NCI-H2107 treated with DMSO at 0.1 percent for 48 hours (cell line): ENCODE data around the gene RAD51B.

Source experiments
- DNase-seq: peaks from one replicate; lab custom pipeline; 2025; ENCODE audit not compliant: unreplicated experiment; lab: John Stamatoyannopoulos, UW

RAD51B gene

DNA sequence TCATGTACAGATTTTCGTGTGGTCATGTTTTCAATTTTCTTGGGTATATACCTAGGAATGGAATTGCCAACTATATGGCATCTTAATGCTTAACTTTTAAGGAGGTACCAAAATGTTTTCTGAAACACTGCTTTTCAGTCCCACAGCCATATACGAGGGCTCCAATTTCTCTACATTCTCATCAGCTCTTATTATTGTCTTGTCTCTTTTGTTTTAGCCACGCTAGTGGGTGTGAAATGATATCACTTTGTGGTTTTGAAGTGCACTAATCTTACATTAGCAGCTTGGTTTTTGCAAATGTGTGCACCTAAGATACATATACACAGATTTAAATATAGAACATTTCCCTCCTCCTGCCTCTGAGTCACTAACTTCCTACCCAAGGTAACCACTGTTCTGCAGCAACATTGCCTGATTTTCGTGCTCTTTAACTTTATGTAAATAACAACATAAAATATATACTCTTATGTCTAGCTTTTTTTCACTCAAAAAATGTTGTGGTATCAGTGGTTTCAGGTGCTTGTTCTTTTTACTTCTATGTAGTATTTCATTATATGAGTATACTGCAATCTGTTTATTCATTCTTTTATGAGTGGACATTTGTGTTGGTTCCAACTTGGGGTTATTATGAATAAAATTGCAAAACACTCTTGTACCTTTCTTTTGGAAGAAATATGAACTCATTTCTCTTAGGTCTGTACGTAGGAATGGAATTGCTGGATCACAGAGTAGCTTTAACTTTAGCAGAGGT is 900.2 kb downstream of the RAD51B start:
- DNase-seq, result no peak

DNA sequence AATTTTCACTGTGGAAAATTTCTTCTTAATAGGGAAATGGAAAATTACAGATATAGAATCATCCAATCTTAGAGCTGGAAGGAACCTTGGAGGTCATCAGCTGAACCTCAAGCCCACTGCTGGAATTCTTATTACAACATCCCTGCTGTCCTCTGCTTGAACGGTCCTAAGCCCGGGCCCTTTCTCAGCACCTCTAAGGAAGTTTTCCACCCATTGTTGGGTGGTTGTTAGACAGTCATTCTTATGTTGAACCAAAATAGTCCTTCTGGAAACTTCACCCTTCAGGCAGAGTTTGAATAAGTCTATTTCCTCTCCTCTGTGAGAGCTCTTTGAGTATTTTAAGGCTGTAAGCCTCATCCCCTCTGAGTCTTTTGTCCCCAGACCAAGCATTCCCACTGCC is 902.6 kb downstream of the RAD51B start:
- no peak for DNase-seq

DNA sequence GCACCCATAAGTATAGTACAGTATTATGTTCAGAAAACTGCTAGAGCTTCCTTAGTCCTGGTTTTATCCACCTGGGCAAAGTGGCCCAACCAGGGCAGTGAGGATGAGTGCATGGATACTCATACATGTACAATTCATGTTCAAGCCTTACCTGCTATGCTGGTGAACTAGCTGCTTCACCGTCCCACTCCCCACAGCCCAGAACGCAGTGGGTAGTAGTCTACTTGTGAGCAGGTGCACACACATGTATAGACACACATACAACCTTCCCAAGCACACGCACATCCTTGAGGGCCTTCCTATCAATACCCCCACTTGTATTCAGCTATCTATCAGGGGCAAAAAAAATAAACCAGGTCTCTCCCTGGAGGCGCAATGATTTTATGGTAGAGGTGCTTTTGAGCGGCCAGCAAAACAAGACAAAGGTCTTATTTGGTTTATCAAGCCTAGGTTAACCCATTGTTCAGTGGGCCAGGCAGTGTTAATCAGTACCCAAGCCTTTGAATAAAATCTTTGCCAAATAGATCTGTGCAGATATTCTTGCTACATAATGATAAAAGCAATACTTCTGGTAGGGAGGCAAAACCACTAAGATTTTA is 903.5 kb downstream of the RAD51B start:
- DNase-seq, result no peak

DNA sequence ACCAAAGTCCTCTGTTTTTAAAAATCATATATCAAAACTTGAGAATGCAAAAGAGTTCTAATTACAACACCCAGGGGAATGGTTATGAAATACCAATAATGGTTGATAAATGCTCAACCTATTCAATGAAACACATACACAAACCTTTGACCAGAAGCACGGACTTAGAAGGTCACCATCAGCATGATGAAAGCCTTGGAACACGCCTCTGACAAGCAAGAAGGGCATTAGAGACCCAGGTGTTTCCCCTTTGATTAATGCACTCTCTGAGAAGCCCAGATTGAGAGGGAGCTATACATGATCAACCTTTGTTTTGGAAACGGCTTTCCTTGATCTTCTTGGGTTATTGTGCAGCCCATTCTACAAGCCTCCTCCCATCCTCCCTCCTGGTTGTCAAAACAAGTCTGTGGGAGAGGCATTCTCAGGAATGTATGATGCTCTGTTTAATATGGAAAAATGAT is 904.3 kb downstream of the RAD51B start:
- DNase-seq, result no peak

DNA sequence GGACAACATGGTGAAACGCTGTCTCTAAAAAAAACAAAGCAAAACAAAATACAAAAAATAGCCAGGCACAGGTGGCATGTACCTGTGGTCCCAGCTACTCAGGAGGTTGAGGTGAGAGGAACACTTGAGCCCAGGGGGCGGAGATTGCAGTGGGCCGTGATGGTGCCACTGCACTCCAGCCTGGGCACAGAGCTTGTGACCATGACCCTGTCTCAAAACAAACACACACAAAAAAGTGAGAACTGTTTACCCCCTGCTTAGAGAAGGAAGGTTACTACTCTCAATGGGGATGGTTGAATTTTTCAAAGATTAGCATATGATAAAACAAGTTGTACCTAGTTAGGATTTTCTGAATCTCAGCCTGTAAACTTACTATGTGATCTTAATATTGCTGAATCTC is 905.3 kb downstream of the RAD51B start:
- no peak for DNase-seq

DNA sequence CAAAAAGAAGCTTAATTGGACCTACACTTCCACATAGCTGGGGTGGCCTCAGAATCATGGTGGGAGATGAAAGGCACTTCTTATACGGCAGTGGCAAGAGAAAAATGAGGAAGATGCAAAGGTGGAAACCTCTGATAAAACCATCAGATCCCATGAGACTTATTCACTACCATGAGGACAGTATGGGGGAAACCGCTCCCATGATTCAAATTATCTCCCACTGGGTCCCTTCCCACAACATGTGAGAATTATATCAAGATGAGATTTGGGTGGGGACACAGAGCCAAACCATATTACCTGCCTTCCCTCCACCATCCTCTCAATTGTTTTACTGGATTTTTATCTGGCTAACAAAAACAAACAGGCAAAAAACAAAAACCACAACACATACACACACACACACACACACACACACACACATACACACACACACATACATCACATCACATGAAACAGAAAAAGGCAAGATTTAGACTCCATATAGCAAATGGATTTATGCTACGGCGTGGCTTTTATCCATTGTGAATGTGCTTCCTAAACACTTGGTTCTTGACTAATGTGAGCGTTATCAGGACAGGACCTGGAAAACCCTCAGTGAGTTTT is 906.6 kb downstream of the RAD51B start:
- DNase-seq, result no peak

DNA sequence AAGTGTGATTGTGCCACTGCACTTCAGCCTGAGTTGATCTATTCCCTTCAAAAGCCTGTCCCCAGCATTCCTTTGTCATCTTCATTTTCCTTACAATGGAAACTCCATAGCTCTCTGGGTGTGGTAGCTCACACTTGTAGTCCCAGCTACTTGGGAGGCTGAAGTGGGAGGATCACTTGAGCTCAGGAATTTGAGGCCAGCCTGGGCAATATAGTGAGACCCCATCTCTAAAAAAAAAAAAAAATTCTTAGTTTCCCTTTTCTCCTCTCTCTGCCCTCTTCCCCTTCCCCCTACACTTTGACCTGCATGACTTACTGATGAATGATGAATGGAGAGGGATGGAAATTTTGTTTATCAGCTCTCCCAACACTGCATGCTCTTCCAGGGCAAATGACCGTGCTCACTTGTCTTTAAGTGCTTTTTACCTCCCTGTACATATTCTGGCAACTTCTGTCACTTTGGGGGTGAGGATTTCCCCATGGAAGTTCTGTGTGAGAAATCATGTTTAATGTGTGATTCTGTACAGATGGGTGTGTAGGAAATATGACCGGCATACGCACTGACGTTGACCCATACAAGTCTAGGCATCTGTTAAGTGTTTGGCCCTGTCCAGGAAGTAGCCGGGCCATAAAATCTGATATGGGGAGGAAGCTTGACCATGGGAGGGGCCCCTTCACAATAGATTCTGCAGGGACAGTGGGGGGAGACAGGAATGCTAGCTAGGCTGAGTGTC is 907.9 kb downstream of the RAD51B start:
- no peak for DNase-seq

DNA sequence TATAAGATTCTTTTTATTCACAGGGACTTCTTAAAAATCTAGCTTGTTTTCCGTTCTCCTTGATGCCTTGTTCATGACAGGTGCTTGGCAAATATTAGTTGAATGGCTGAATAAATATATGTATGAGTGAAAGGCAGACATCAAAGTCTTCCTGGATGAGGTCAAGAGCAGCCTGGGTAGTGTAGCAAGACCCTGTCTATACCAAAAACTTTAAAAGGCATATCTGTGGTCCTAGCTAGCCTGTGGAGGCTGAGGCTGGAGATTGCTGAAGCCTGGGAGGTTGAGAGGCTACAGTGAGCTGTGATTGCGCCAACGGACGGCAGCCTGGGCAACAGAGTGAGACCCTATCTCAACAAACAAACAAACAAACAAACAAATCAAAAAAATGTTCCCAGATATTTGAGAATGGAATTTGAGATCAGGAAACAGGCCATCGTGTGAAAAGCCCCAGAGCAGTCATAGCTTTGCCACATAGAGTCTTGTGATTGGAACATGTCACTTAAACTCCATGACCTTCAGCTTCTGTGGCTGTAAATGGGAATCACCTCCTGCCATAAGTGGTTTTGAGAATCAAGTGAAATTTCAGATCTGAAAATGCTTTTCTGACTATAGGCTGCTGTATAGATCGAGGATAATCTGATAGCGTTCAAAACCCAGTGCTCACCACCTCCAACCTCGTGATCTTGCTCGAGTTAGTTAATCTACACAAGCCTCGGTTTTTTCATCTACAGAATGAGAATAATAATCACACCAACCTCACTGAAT is 908.9 kb downstream of the RAD51B start:
- no peak for DNase-seq

DNA sequence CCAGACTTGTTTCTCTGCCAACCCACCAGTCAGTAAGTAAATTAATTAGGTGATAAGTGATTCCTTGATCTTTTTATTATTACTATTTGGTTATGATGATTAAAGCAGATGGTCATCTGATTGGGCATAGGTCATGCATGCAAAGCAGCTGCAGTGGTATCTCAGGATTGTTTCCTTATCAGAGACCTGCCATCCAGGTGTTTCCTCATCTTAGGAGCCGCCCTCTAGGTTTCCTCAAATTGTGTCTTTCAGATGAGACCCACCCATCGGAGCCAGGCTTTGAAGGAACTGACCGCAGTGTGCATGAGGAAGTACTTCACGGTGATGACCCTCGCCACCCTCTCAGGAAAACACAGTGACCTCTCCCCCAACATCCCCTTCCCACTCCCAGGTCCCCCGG is 910.0 kb downstream of the RAD51B start:
- DNase-seq, result no peak

DNA sequence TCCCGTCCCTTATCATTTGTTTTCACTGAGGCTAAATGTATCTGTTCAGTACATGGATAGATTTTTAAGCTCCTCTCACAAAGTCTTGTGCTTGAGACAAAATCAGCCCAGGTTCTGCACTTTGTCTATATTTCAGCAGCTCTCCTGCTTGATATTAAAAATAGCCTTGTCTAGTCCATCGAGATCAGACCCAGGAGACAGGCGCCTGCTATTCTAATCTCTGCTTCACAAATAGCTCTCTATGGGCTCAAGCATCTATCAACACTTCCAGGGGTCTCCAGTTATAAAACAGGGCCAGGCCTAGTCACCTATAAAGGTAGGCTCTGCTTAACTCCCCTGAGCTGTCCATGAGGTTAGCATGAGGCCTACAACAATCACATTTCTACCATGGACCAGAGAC is 910.8 kb downstream of the RAD51B start:
- no peak for DNase-seq

DNA sequence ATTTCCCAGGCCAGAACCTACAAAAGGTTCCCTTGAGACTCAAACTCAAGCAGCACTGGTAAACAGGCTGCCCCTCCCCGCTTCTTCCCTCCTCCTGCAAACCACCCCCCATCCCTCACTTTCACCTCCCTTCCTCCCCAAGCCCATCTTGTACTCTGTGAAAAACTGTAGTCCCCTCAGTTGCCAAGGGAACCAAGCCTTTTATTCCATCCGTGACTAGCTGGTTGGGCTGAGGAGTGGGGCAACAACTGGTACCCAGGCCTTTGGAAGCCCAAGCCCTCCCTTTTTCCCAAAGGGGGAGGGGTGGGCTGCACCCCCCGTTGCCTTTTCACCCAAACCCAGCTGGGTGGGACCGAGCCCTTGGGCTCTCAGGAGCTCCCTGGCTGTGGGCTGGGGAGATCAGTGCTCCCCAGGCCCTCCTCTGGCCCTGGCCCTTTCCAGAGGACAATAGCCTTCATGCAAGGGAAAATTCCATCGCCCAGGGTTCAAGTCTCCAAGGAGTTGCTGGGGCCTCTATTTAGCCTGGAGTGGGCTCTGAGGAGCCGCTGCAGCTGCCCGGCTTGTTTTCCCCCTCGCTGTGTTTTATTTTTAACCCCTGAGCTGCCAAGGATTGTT is 911.3 kb downstream of the RAD51B start:
- no peak for DNase-seq

DNA sequence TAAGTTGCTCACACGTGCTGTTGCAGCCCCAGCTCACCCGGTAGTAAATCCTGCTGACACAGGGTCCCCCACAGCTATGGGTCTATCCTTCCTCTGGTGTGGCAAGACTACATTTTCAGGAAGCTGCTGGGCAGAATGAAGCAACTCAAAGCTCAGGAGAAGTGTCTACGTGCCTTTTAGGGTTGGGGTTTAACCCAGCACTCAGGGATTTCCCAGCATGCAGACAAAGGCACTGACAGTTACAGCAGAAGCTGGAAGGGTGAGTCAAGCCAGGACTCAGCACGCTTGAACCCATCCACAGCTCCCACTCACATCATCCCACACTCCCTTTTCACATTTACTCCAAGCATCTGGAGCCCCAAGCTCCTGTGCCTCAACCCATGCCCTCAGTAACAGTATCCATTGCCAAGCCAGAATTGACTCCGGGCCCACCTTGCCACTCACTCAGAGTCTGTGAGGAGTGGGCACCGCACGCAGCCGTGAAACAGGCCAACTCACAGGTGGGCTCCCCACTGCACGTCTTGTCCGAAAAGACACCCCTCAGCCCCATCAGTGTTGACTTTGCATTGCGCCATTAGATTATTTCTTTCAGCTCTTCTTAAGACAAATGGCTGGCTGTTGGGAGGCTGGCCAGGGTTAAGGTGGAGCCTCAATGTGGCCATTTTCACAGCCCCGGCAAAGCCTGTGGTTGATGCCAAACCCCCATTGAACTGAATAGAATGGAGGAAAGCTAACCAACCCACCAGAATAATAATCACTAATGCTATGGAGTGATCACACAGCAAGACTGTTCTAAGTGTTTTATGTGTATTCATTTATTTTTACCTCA is 913.7 kb downstream of the RAD51B start:
- no peak for DNase-seq

DNA sequence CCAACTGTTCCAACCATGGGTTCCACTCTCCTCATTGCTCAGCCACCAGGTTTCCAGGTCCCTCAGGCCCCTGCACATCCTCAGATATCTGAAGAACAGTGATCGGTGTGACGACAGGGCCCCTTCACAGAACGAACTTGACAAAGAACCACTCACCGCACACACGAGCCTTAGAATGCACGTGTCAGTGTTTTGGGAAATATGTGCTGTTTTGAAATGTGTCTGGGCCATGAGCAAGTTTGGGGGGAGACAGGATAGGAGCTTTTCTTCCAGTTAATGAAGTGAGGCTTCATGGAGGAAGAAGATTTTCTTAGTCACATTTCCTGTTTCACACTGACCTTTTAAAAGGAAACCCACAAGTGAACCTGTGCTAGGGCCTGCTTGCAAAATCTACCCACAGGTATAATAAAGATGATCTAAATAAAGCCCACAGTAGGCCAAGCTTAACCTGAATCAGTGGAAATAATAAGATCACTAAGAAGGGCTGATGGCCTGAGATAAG is 914.7 kb downstream of the RAD51B start:
- no peak for DNase-seq

DNA sequence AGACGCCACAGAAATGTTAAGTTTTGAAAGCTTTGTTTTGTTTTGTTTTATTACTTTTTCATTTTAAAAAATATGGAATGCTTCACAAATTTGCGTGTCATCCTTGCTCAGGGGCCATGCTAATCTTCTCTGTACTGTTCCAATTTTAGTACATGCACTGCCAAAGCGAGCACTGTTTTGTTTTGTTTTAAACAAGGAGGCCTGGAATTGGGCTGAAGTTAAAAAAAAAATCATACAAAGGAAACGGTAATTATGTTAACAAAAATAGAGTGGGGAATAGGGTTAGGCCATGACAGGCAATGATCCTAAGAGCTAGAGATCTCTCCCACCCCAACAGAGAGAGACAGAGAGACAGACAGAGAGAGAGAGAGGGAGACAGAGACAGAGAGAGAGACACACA is 916.3 kb downstream of the RAD51B start:
- DNase-seq, result no peak

DNA sequence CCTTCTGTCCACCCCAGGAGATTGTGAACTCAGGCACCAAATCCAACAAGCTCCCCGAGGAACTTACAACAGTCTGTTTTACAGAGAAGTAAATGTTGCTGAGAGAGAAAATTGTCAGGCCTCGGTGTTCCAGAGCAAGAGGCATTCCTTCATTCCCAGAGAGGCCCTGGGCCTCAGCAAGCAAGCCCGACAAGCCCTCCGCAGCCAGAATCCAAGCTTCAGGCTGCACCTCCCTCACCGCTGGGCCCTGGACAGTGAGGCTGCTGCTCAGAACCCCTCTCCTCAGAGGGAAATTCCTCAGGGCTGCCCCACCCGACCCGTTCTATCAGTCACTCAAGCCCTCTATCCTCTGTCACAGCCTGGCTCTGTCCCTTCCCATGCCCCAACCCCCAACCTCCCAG is 916.9 kb downstream of the RAD51B start:
- no peak for DNase-seq

DNA sequence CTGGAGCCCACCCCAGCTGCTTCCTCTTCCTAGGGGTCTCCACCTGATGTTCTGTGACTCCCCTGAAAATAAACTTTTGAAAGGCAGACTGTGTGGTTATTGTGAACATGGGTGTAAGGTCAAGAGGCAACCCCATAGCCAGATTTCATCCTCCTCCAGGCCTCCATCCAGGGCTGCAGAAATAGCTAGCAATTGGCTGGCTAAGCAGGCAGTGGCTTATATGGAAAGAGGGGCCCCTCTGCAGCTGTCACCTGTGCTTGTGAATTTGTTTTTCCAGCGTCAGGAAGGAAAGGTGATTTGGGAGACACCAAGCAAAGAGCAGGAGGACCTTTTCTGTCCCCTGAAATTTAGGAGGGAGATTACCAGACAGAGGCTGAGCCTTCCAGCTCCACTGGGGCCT is 917.5 kb downstream of the RAD51B start:
- no peak for DNase-seq

DNA sequence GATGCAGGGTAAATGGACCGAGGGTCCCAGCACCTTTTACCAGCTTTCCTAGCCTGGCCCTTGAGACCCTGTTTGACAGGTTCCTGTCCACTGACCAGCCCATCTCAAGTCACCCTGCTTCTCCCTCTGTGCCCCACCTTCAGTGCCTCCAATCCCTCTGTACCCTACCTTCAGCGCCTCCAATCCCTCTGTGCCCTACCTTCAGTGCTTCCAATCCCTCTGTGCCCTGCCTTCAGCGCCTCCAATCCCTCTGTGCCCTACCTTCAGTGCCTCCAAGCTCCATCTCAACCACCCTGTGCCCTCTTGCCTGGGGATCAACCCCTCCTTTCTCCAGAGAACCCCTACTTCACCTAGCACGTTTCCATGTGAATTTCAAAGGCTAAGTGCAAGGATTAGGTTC is 919.0 kb downstream of the RAD51B start:
- no peak for DNase-seq

DNA sequence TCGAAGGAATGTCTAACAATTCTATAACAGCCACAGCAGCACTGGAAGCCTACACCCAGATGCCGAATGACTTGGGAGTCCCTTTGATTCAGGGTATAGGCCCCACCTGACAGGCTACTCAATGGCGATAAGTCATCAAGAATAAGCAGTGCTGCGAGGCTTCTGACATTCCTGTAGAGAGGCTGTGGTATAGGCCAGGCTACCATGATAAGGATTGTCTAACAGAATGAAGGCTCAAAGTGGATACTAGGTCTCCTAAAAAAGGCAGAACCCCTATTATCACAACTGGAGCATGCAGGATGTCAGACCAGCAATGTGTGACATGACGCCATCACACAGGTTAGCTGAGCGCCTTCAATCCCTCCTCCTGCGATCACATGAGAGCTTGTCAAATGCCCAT is 920.1 kb downstream of the RAD51B start:
- no peak for DNase-seq

DNA sequence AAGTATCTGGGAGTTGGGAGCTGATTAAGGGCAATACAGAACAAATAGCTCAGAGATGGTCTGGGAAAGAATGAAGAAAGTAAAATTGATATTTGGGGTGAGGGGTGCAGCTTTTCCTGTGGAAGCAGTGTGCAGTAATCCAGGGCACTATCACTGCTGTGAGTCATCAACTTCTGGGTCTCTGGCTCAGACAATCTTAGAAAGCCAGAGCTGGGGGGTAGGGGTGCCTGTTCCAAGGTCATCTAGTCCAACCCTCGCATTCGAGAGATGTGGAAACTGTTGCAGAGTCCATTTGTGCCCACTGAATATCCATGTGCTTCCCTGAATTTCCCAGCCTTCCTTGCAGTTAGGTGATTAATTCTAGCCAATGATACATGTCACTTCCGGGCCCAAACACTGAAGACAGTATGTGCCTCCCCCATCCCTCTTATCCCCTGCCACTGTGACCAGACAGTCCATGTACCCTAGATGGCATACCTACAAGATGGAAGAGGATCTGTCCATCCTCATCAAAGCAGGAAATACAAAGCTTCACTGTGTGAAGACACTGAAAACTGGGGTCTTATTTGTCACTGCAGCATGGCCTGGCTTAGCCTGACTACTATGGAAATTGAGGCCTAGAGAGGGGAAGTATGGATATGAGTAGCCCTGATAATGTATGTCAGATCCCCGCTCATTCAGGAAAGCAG is 921.4 kb downstream of the RAD51B start:
- no peak for DNase-seq
